ENCODE data around the gene CLBA1. TPM values are rescaled to one million over a fixed set of nuclear protein-coding genes. Genes with fewer than 3 reads are reported as not detected.
"Not testable (repeated sequence)": the region's sequence is repeated elsewhere in the genome, so short reads cannot be mapped to it uniquely, and the experiment has no call there.

CLBA1 gene
- total RNA-seq, 1 donor from 2014 or later: 10.5 TPM

- ATAC-seq (no peak), DNase-seq (peak; percentile 29)
- intact Hi-C loops (cut with DNase I): no loop called here
- TF ChIP-seq CTCF (IDR thresholded peaks at IDR 0.05): no peak
- Histone ChIP-seq H3K27ac (no peak overlapping the region), H3K9me3 (no peaks in the 10 kb centered on the region), H3K4me1 (no peaks in the 10 kb centered on the region), H3K4me3 (no peak overlapping the region), H3K27me3 (ENCODE audit: low read depth) (no peaks in the 10 kb centered on the region), H3K36me3 (no peaks in the 10 kb centered on the region)
These were observed 43.0 kb upstream of the CLBA1 start for GRCh38 chr14:104942586-104942985.

GRCh38 chr14:104943216-104944015 is 42.2 kb upstream of the CLBA1 start:
- H3K4me1 ChIP-seq; H3K4me3 ChIP-seq; ATAC-seq; H3K9me3 ChIP-seq; intact Hi-C loops (cut with DNase I); H3K36me3 ChIP-seq; H3K27ac ChIP-seq; H3K27me3 ChIP-seq (ENCODE audit: low read depth): not testable (repeated sequence)
- DNase-seq: peak; percentile 34

- ATAC-seq; DNase-seq; H3K27me3 ChIP-seq (ENCODE audit: low read depth); H3K27ac ChIP-seq; H3K9me3 ChIP-seq; H3K4me1 ChIP-seq; H3K36me3 ChIP-seq; H3K4me3 ChIP-seq; intact Hi-C loops (cut with DNase I): not testable (repeated sequence)
These were observed 41.6 kb upstream of the CLBA1 start for GRCh38 chr14:104944016-104944308.

- H3K4me3 ChIP-seq; H3K9me3 ChIP-seq; H3K4me1 ChIP-seq; DNase-seq; intact Hi-C loops (cut with DNase I); ATAC-seq; H3K27me3 ChIP-seq (ENCODE audit: low read depth); H3K36me3 ChIP-seq; H3K27ac ChIP-seq: not testable (repeated sequence)
These were observed 41.0 kb upstream of the CLBA1 start for GRCh38 chr14:104944436-104945205.

- peak; percentile 34 for DNase-seq
- H3K4me3 ChIP-seq; H3K27ac ChIP-seq; H3K27me3 ChIP-seq (ENCODE audit: low read depth); ATAC-seq; H3K4me1 ChIP-seq; H3K36me3 ChIP-seq; H3K9me3 ChIP-seq; intact Hi-C loops (cut with DNase I): not testable (repeated sequence)
These were observed 40.3 kb upstream of the CLBA1 start for GRCh38 chr14:104945266-104945665.

- DNase-seq: peak; percentile 38
- H3K9me3 ChIP-seq; H3K4me3 ChIP-seq; H3K27me3 ChIP-seq (ENCODE audit: low read depth); intact Hi-C loops (cut with DNase I); H3K36me3 ChIP-seq; H3K4me1 ChIP-seq; ATAC-seq; H3K27ac ChIP-seq: not testable (repeated sequence)
These were observed 39.3 kb upstream of the CLBA1 start for GRCh38 chr14:104945986-104946965.

- H3K27me3 ChIP-seq (ENCODE audit: low read depth); H3K36me3 ChIP-seq; H3K4me3 ChIP-seq; H3K4me1 ChIP-seq; H3K9me3 ChIP-seq; H3K27ac ChIP-seq; ATAC-seq; intact Hi-C loops (cut with DNase I): not testable (repeated sequence)
- DNase-seq: peak; percentile 13
These were observed 38.4 kb upstream of the CLBA1 start for GRCh38 chr14:104947201-104947600.

- peak; percentile 34 for DNase-seq
These were observed 37.5 kb upstream of the CLBA1 start for GRCh38 chr14:104947881-104948735.

More at GRCh38 chr14:104947881-104948735, 37.5 kb upstream of the CLBA1 start:
- H3K9me3 ChIP-seq; H3K4me3 ChIP-seq; intact Hi-C loops (cut with DNase I); H3K36me3 ChIP-seq; H3K27me3 ChIP-seq (ENCODE audit: low read depth); ATAC-seq; H3K4me1 ChIP-seq; H3K27ac ChIP-seq: not testable (repeated sequence)
